Stimulated activated naive B cell treated with anti-CD40 and anti-IgM and Interleukin-4, amounts not matched to agents 10 μg/mL and 1 μg/mL and 100 μg/mL, for 72 hours (primary cell): ENCODE measurements around the gene SERPIND1.
A peak's percentile ranks its signal among the peaks of the same experiment; 100 is the strongest.
"Not testable (repeated sequence)": the region's sequence is repeated elsewhere in the genome, so short reads cannot be mapped to it uniquely, and the experiment has no call there.

ENCODE experiments used
- ATAC-seq, 2 donors: fragments of 150-1000 bp; cut with Tn5 transposase; replicated peaks; 2 replicates each; pipeline ENCODE4 v1.10.0; 2021; ENCODE audit warnings: moderate library complexity in 1 of 2
- DNase-seq: peaks from one replicate; pipeline ENCODE4 v3.0.0; 2021
- H3K27ac Mint-ChIP-seq: one replicate; pipeline ENCODE4 v1.8.0; 2022; ENCODE audit warnings: mild to moderate bottlenecking, mixed read lengths
- H3K27me3 Mint-ChIP-seq, 2 donors: one replicate each; pipeline ENCODE4 v1.8.0; 2022; ENCODE audit warnings: mixed read lengths in 2 of 2
- H3K36me3 Mint-ChIP-seq, 2 donors: one replicate each; pipeline ENCODE4 v1.8.0; 2022; ENCODE audit warnings: mixed read lengths in 2 of 2, mild to moderate bottlenecking in 1 of 2
- H3K4me1 Mint-ChIP-seq, 2 donors: one replicate each; pipeline ENCODE4 v1.8.0; 2022; ENCODE audit warnings: mixed read lengths in 2 of 2, mild to moderate bottlenecking in 1 of 2
- H3K4me3 Mint-ChIP-seq, 2 donors: one replicate each; pipeline ENCODE4 v1.8.0; 2022; ENCODE audit warnings: mild to moderate bottlenecking in 2 of 2, mixed read lengths in 2 of 2, moderate library complexity in 1 of 2
- H3K9me3 Mint-ChIP-seq, 2 donors: one replicate each; pipeline ENCODE4 v1.8.0; 2022; ENCODE audit warnings: mixed read lengths in 2 of 2, mild to moderate bottlenecking in 1 of 2

Gene SERPIND1

GRCh38 chr22:20752104-20752741 is 21.7 kb upstream of the SERPIND1 start:
- H3K9me3 Mint-ChIP-seq: no peaks in the 10 kb centered on the region
- peaks cover 38 to 52% of the 10 kb centered on the region in 2 donors for H3K4me1 Mint-ChIP-seq
- no peak overlapping the region for H3K27ac Mint-ChIP-seq
- no peak for DNase-seq
- H3K36me3 Mint-ChIP-seq: peaks cover 42 to 55% of the 10 kb centered on the region in 2 donors
- no peaks in the 10 kb centered on the region for H3K27me3 Mint-ChIP-seq
- ATAC-seq: no peak
- no peak overlapping the region for H3K4me3 Mint-ChIP-seq

GRCh38 chr22:20752873-20753272 is 21.0 kb upstream of the SERPIND1 start:
- Mint-ChIP-seq H3K27me3 (no peaks in the 10 kb centered on the region), H3K27ac (no peak overlapping the region), H3K36me3 (peaks cover 43 to 55% of the 10 kb centered on the region in 2 donors)

GRCh38 chr22:20756846-20757245 is 17.1 kb upstream of the SERPIND1 start:
- peaks cover 40 to 55% of the 10 kb centered on the region in 2 donors for H3K36me3 Mint-ChIP-seq
- DNase-seq (no peak), ATAC-seq (no peak)
- no peaks in the 10 kb centered on the region for H3K9me3 Mint-ChIP-seq
- no peak overlapping the region for H3K27ac Mint-ChIP-seq
- H3K27me3 Mint-ChIP-seq: no peaks in the 10 kb centered on the region
- peaks cover 3 to 14% of the 10 kb centered on the region in 2 donors for H3K4me1 Mint-ChIP-seq
- no peak overlapping the region for H3K4me3 Mint-ChIP-seq

More at GRCh38 chr22:20752873-20753272, 21.0 kb upstream of the SERPIND1 start:
- Mint-ChIP-seq H3K9me3 (no peaks in the 10 kb centered on the region), H3K4me3 (no peak overlapping the region), H3K4me1 (peaks cover 38 to 52% of the 10 kb centered on the region in 2 donors)
- DNase-seq (no peak), ATAC-seq (no peak)

GRCh38 chr22:20758688-20759087 is 15.2 kb upstream of the SERPIND1 start:
- Mint-ChIP-seq H3K4me3 (no peak overlapping the region), H3K27me3 (no peaks in the 10 kb centered on the region), H3K36me3 (peaks cover 41 to 58% of the 10 kb centered on the region in 2 donors), H3K9me3 (no peaks in the 10 kb centered on the region), H3K4me1 (peaks cover 3 to 14% of the 10 kb centered on the region in 2 donors), H3K27ac (no peak overlapping the region)
- ATAC-seq: no peak
- no peak for DNase-seq

GRCh38 chr22:20760084-20760483 is 13.8 kb upstream of the SERPIND1 start:
- Mint-ChIP-seq H3K27me3 (no peaks in the 10 kb centered on the region), H3K4me1 (peaks cover 3 to 10% of the 10 kb centered on the region in 2 donors), H3K27ac (no peak overlapping the region), H3K4me3 (no peak overlapping the region), H3K36me3 (peaks cover 48 to 64% of the 10 kb centered on the region in 2 donors), H3K9me3 (no peaks in the 10 kb centered on the region)
- ATAC-seq (no peak), DNase-seq (no peak)

GRCh38 chr22:20761536-20761935 is 12.4 kb upstream of the SERPIND1 start:
- Mint-ChIP-seq H3K36me3 (peaks cover 53 to 72% of the 10 kb centered on the region in 2 donors), H3K9me3 (no peaks in the 10 kb centered on the region), H3K27ac (no peak overlapping the region), H3K4me3 (no peak overlapping the region), H3K4me1 (peaks cover 1 to 10% of the 10 kb centered on the region in 2 donors), H3K27me3 (no peaks in the 10 kb centered on the region)
- DNase-seq: no peak
- no peak for ATAC-seq

GRCh38 chr22:20762233-20762796 is 11.6 kb upstream of the SERPIND1 start:
- DNase-seq: no peak
- no peak overlapping the region for H3K27ac Mint-ChIP-seq
- no peak overlapping the region for H3K4me3 Mint-ChIP-seq
- H3K9me3 Mint-ChIP-seq: no peaks in the 10 kb centered on the region
- ATAC-seq: no peak
- peaks cover 53 to 66% of the 10 kb centered on the region in 2 donors for H3K36me3 Mint-ChIP-seq
- H3K27me3 Mint-ChIP-seq: no peaks in the 10 kb centered on the region
- H3K4me1 Mint-ChIP-seq: peaks cover 0 to 6% of the 10 kb centered on the region in 2 donors

- Mint-ChIP-seq H3K4me1 (peaks cover 3 to 6% of the 10 kb centered on the region in 2 donors), H3K27me3 (no peaks in the 10 kb centered on the region), H3K4me3 (no peak overlapping the region), H3K36me3 (peaks cover 48 to 62% of the 10 kb centered on the region in 2 donors), H3K9me3 (no peaks in the 10 kb centered on the region), H3K27ac (peak overlapping the region; percentile 51)
- DNase-seq (no peak), ATAC-seq (no peak)
Measured at GRCh38 chr22:20763630-20764470, 10.1 kb upstream of the SERPIND1 start.

GRCh38 chr22:20764471-20764720 is 9.5 kb upstream of the SERPIND1 start:
- Mint-ChIP-seq H3K27ac (peak overlapping the region; percentile 51), H3K36me3 (peaks cover 51 to 65% of the 10 kb centered on the region in 2 donors), H3K4me1 (peaks cover 5 to 11% of the 10 kb centered on the region in 2 donors), H3K9me3 (no peaks in the 10 kb centered on the region), H3K4me3 (no peak overlapping the region), H3K27me3 (no peaks in the 10 kb centered on the region)
- no peak for ATAC-seq
- no peak for DNase-seq

GRCh38 chr22:20764729-20765128 is 9.2 kb upstream of the SERPIND1 start:
- Mint-ChIP-seq H3K4me3 (no peak overlapping the region), H3K9me3 (no peaks in the 10 kb centered on the region), H3K4me1 (peaks cover 6 to 14% of the 10 kb centered on the region in 2 donors), H3K36me3 (peaks cover 54 to 68% of the 10 kb centered on the region in 2 donors), H3K27me3 (no peaks in the 10 kb centered on the region), H3K27ac (no peak overlapping the region)
- ATAC-seq: no peak
- DNase-seq: no peak

- ATAC-seq (no peak), DNase-seq (no peak)
- H3K4me3 Mint-ChIP-seq: no peak overlapping the region
- H3K27ac Mint-ChIP-seq: no peak overlapping the region
- H3K4me1 Mint-ChIP-seq: peaks cover 7 to 18% of the 10 kb centered on the region in 2 donors
- H3K27me3 Mint-ChIP-seq: no peaks in the 10 kb centered on the region
- no peaks in the 10 kb centered on the region for H3K9me3 Mint-ChIP-seq
- H3K36me3 Mint-ChIP-seq: peaks cover 51 to 73% of the 10 kb centered on the region in 2 donors
Measured at GRCh38 chr22:20765938-20766337, 8.0 kb upstream of the SERPIND1 start.

- no peaks in the 10 kb centered on the region for H3K27me3 Mint-ChIP-seq
- H3K36me3 Mint-ChIP-seq: peaks cover 47 to 74% of the 10 kb centered on the region in 2 donors
- peaks cover 7 to 18% of the 10 kb centered on the region in 2 donors for H3K4me1 Mint-ChIP-seq
- DNase-seq: no peak
- H3K9me3 Mint-ChIP-seq: no peaks in the 10 kb centered on the region
- no peak overlapping the region for H3K4me3 Mint-ChIP-seq
- no peak for ATAC-seq
- H3K27ac Mint-ChIP-seq: no peak overlapping the region
Measured at GRCh38 chr22:20766530-20766929, 7.4 kb upstream of the SERPIND1 start.

GRCh38 chr22:20769496-20769826 is 4.5 kb upstream of the SERPIND1 start:
- Mint-ChIP-seq H3K36me3 (peaks cover 31 to 61% of the 10 kb centered on the region in 2 donors), H3K4me1 (peaks cover 7 to 18% of the 10 kb centered on the region in 2 donors), H3K27ac (peak overlapping the region; percentile 62)
- H3K9me3 Mint-ChIP-seq, DNase-seq, H3K27me3 Mint-ChIP-seq, H3K4me3 Mint-ChIP-seq: not testable (repeated sequence)
- peak in 1 of 2 donors; percentile 16 for ATAC-seq

- H3K4me1 Mint-ChIP-seq: peaks cover 7 to 18% of the 10 kb centered on the region in 2 donors
- H3K27me3 Mint-ChIP-seq: no peaks in the 10 kb centered on the region
- DNase-seq (no peak), ATAC-seq (no peak)
- no peak overlapping the region for H3K4me3 Mint-ChIP-seq
- no peak overlapping the region for H3K27ac Mint-ChIP-seq
- H3K36me3 Mint-ChIP-seq: peaks cover 25 to 43% of the 10 kb centered on the region in 2 donors
- H3K9me3 Mint-ChIP-seq: no peaks in the 10 kb centered on the region
Measured at GRCh38 chr22:20771918-20772625, 1.8 kb upstream of the SERPIND1 start.
